NCI-H187 (cell line): ENCODE results near the gene XRCC6.
"Not testable (repeated sequence)": the region's sequence is repeated elsewhere in the genome, so short reads cannot be mapped to it uniquely, and the experiment has no call there.

Source experiments
- DNase-seq, 2 experiments: peaks; one replicate each; lab custom pipeline; 2025; lab: John Stamatoyannopoulos, UW

XRCC6 gene

DNA sequence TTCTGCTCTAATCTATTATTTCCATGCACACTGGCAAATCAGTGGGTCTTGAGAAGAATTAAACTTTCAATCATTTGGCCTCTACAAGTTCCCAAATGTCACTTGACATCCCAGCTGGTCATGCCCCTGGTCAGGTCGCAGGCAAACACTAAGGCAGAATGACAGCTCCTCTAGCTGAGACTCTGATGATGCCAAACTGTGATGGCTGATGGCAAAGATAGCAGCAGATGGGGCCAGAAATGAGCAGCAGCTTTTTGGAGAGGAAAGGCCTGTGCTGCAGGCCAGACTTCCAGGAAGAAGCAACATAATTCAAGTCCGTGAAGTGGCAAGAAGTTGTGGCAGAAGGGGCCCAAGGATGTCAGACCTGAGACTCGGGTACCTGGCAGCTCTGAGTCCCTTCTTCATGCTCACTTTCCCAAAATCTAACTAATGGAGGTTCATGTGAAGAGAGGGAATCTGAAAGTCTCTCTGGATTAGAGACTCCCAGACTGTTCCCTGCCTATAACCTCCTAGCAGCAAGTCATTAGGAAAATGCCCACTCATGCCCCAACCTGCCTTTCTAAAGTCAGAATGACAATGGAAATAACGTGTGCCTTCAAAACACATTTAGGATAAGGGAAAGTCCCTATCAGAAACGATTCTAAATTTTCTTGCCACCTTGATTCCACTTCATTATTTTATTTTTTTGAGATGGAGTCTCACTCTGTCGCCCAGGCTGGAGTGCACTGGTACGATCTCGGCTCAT lies 22.0 kb upstream of the XRCC6 start:
- DNase-seq = no peak

DNA sequence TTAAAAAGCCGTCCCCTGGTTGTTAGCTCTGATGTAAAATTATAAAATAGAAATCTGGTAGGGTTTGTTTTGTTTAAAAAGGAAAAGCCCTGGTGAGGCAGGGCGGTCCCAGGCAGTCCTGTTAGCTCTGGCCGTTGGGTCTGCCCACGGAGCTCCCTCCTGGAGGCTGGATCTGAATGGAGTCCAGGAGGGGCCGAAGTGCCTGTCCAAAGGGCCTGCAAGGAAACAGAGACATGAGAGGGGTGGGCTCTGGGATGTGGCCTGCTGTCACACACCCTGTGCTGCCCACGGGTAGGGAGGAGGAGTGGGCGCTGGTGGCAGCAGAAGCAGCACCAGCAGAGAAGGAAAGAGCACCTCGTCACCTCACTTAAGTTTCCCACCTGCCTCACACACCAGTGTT lies 20.1 kb upstream of the XRCC6 start:
- DNase-seq = no peak

DNA sequence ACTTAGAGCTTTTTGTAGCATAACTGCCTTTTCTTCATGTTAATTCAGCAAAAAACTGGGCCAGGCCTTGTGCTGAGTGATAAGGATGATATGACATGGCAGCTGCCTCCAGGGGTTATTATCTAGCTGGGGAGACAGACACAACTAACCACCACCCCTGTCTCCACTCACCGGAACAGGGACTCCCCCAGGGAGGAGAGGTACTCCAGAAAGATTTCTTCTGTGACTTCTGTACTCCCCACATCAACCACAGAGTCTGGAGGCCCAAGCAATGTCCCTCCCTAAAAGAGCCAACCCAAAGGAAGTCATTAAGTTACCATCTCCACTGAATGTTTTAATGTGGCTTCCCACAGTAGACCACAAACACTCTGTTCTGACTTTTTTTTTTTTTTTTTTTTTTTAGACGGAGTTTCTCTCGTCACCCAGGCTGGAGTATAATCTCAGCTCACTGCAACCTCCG lies 17.2 kb upstream of the XRCC6 start:
- no peak for DNase-seq

DNA sequence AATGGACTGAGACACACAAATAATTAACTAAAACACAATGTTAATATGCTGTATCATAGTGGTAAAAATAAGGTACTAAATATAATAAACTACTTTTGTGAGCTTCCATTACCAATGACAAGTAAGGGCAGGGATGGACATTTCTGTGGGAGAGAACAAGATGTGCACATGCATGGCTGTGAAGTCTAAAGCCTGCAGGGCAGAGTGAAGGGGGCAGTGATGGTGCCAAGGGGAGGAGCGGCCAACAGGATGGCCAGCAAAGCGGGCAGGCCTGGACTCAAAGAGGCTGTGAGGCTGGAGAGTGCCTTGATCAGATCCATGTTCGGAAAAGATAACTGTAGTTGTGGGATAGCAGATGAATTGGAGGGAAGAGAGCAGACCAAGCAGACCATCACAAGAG lies 12.7 kb upstream of the XRCC6 start:
- no peak for DNase-seq

- DNase-seq = no peak
These were observed 8.3 kb upstream of the XRCC6 start for GRCh38 chr22:41612603-41613306.

- DNase-seq = no peak
These were observed 7.6 kb upstream of the XRCC6 start for GRCh38 chr22:41613456-41613855.

DNA sequence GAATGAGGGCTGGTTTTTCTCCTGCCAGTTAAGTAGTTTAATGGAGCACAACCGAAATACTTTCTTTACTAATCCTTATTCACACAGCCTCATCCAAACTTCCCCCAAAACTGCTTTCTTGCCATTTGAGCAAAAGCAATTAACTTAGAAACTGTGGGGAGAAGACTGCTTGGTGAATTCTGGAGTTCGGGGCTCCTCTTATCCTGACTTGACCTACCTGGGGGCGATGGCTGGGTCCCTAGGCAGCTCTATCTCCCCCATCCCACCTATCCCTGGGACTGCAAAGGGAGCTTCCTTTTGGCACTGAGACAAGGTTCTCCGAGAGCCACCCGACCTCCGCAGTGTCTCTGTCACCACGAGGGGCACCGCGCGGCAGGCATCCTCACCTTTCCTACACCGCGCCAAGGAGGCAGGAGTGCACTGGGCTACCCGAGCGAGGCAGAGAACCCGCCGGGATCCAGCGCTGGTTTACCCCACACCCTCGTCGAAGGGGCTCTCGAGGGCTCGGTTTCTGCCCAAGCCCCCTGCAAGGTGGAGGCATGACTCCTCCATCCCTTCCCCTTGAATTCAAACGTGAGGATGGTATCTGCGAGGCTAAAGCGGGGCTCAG lies 1.0 kb upstream of the XRCC6 start:
- no peak for DNase-seq

DNA sequence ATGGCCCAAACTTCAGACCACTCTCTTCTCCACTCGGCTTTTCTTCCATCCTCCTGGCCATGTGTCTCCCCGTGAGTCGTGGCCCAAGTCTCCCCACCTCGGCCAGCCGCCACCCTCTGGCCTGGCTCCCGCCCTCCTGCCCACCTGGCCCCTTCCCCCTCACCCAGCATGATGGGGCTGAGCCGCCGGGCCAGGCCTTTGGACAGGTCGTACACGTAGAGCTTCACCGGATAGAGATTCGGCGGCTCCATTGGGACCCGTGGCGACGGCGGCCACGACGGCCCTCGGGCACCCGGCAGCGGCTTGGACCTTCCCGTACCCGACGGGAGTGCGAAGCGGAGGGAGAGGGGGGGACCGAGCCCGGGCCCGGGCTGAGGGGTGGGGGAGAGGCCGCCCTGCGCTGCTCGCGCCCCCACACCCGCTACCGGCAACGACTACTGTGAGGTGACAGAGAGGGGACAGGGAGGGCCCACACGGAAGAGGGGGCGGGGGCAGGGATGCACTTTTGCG lies 451 bp upstream of the XRCC6 start, which contains the start of gene DESI1:
Gene DESI1, minus strand, starts transcription at position 455 of the 510 bp plus-strand sequence. Its CDS starts 204 bp downstream, at position 251.
- no peak for DNase-seq

DNA sequence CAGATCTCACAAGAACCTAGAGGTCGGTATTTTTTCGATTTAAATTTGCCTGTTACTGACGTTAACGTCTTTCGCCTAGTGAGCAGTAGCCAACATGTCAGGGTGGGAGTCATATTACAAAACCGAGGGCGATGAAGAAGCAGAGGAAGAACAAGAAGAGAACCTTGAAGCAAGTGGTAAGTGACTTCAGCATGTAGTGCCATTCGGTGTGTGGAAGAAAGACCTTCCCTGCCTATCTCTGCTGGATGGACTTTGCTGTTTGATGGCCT lies 750 bp downstream of the XRCC6 start:
- DNase-seq = no peak

- DNase-seq = no peak
These were observed 4.5 kb downstream of the XRCC6 start for GRCh38 chr22:41625577-41625976.

GRCh38 chr22:41631115-41631514 lies 10.0 kb downstream of the XRCC6 start:
- DNase-seq = not testable (repeated sequence)

DNA sequence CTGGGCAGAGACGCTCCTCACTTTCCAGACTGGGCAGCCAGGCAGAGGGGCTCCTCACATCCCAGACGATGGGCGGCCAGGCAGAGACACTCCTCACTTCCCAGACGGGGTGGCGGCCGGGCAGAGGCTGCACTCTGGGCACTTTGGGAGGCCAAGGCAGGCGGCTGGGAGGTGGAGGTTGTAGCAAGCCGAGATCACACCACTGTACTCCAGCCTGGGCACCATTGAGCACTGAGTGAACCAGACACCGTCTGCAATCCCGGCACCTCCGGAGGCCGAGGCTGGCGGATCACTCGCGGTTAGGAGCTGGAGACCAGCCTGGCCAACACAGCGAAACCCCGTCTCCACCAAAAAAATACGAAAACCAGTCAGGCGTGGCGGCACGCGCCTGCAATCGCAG lies 10.5 kb downstream of the XRCC6 start:
- not testable (repeated sequence) for DNase-seq

DNA sequence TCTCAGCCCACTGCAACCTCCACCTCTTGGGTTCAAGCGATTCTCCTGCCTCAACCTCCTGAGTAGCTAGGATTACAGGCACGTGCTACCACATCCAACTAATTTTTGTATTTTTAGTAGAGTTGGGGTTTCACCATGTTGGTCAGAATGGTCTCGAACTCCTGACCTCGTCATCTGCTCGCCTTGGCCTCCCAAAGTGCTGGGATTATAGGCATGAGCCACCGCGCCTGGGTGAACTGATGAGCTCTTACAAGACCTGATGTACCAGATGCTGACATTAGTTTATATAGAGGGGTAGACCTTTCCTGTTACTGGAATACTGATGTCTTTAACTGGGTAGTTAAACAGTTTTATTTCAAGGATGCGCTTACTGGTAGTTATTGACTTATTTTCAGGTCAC lies 13.5 kb downstream of the XRCC6 start:
- DNase-seq = not testable (repeated sequence)

GRCh38 chr22:41636467-41636866 lies 15.4 kb downstream of the XRCC6 start:
- no peak for DNase-seq

GRCh38 chr22:41637623-41638022 lies 16.5 kb downstream of the XRCC6 start:
- not testable (repeated sequence) for DNase-seq

DNA sequence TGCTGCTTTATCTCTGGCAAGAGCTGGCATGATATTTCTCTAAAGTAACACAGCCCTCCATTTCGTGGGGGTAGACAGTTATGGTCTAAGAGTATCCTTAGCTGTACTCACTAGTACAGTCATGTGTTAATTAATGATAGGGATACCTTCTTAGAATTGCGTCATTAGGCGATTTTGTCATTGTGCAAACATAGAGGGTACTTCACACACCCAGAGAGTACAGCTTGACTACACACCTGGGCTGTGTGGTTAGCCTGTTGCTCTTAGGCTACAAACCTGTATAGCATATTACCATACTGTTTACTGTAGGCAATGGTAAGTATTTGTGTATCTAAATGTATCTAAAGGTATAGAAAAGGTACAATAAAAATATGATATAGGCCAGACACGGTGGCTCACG lies 17.0 kb downstream of the XRCC6 start:
- no peak for DNase-seq

DNA sequence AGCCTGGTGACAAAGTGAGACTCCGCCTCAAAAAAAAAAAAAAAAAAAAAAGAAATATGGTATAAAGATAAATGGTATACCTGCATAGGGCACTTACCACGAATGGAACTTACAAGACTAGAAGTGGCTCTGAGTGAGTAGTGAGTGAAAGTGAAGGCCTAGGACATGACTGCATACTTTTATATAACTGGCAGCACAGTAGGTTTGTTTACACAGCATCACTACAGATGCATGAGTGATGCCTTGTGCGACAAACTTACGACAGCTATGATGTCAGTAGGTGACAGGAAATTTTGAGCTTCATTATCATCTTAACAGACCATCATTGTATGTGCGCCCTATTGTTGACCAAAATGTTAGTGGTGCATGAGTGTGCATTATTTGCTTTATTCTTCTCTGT lies 17.7 kb downstream of the XRCC6 start:
- no peak for DNase-seq

- DNase-seq = no peak
These were observed 20.8 kb downstream of the XRCC6 start for GRCh38 chr22:41641854-41642253.

DNA sequence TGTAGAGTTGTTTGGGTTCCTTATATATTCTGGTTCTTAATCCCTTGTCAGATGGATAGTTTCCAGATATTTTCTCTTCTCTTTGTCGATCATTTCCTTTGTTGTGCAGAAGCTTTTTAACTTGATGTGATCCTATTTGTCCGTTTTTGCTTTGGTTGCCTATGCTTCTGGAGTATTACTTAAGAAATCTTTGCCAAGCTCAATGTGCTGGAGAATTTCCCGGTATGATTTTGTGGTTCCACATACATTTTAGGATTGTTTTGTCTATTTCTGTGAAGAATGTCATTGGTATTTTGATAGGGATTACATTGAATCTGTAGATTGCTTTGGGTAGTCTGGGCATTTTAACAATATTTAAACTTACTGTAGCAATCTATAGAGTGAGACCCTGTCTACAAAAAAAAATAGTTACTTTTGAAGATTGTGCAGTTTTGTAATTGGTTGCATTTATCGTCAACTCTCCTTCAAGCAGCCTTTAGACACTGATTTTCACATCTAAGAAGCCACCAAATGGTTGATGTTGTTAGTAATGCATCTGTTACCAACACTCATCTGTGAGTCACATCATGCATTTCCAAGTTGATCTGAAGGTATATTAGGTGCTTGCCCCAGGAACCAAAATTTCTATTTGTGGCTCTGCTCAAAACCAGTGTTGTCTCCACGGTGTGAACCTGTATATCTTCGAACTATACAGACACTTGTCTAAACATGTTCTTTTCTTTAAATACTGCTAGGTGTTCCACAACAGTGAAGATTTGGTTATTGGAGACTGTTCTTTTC lies 21.4 kb downstream of the XRCC6 start:
- DNase-seq = no peak

DNA sequence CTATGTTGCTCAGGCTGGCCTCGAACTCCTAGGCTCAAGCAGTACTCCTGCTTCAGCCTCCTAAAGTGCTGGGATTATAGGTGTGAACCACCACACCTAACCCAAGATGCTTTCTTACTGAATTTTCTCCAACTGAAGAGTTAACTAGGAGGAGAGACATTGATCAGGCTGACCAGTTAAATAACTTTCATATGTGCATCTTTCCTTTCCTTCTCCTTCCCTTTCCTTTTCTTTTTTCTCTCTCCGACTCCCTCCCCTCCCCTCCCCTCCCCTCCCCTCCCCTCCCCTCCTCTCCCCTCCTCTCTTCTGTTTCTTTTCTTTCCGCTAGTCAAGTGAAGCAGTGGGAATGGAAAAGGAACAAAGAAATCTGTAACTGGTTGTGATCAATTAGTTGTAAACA lies 26.7 kb downstream of the XRCC6 start:
- DNase-seq = no peak

DNA sequence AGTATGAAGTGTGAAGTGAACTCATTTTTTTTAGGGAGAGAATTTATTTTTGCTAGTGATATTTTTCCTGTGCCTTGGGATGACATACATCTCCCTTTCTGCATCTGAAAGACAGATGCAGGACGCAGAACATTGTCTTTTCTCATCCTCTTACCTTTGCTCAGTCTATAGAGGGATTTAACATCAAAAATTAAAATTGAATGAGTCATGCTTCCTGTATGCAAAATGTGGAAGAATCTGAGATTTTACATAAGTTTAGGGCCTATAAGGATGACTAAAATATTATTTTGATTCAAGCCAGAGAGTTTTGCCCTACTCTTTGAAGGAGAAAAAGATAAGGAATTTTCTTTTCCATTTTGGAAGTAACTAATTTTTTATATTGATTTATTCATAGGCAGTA lies 27.3 kb downstream of the XRCC6 start:
- no peak for DNase-seq

DNA sequence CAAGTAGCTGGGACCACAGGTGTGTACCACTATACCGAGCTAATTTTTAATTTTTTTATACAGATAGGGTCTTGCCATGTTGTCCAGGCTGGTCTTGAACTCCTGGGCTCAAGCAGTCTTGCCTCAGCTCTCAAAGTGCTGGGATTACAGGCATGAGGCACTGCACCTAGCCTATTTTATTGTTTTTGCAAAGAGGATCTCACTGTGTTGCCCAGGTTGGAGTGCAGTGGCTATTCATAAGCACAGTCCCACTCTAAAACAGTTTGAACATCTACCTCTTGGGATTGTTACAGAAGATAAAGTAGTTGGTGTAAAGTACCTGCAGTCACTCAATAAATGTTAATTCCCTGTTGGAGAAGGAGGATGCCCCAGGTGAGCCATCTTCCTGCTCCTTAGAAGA lies 29.1 kb downstream of the XRCC6 start:
- DNase-seq = no peak
